Measurements from ENCODE around the gene INTS7.
"Not testable (repeated sequence)": the region's sequence is repeated elsewhere in the genome, so short reads cannot be mapped to it uniquely, and the experiment has no call there.

The INTS7 gene

GRCh38 chr1:211985556-211986264 is 49.6 kb downstream of the INTS7 start:
- DNase-seq, result no peak

- DNase-seq, result no peak
Observed at GRCh38 chr1:211978596-211978995, 56.8 kb downstream of the INTS7 start.

GRCh38 chr1:211975152-211975941 is 60.0 kb downstream of the INTS7 start:
- no peak for DNase-seq

- DNase-seq, result no peak
Observed at GRCh38 chr1:211973541-211973940, 61.8 kb downstream of the INTS7 start.

- DNase-seq, result no peak
Observed at GRCh38 chr1:211968200-211968834, 67.0 kb downstream of the INTS7 start.

GRCh38 chr1:211967704-211968103 is 67.7 kb downstream of the INTS7 start:
- DNase-seq, result no peak

GRCh38 chr1:211965108-211965805 is 70.1 kb downstream of the INTS7 start:
- DNase-seq, result no peak

GRCh38 chr1:211959680-211960079 is 75.7 kb downstream of the INTS7 start:
- no peak for DNase-seq

GRCh38 chr1:211959221-211959620 is 76.1 kb downstream of the INTS7 start:
- DNase-seq, result no peak

GRCh38 chr1:211954028-211954427 is 81.3 kb downstream of the INTS7 start:
- DNase-seq, result not testable (repeated sequence)

GRCh38 chr1:211953543-211953942 is 81.8 kb downstream of the INTS7 start:
- not testable (repeated sequence) for DNase-seq

GRCh38 chr1:211952299-211952698 is 83.1 kb downstream of the INTS7 start:
- no peak for DNase-seq

- no peak for DNase-seq
Observed at GRCh38 chr1:211951856-211952255, 83.5 kb downstream of the INTS7 start.

- DNase-seq, result no peak
Observed at GRCh38 chr1:211948377-211948776, 87.0 kb downstream of the INTS7 start.

GRCh38 chr1:211947396-211948295 is 87.7 kb downstream of the INTS7 start:
- DNase-seq, result no peak

GRCh38 chr1:211944733-211945500 is 90.4 kb downstream of the INTS7 start:
- peak in 3 of 56 donors; percentile 17 to 26 (median 23) for DNase-seq

- no peak for DNase-seq
Observed at GRCh38 chr1:211942583-211942982, 92.8 kb downstream of the INTS7 start.

GRCh38 chr1:211939876-211940468 is 95.4 kb downstream of the INTS7 start:
- DNase-seq, result no peak

- no peak for DNase-seq
Observed at GRCh38 chr1:211938561-211938997, 96.8 kb downstream of the INTS7 start.

Data from nucleus accumbens (tissue), 56 donors.